Thyroid gland (tissue), 4 donors: Measurements from ENCODE around the gene PKIB. TPM values are rescaled to one million over a fixed set of nuclear protein-coding genes. Genes with fewer than 3 reads are reported as not detected.

Source experiments
- DNase-seq, 2 donors: peaks; one replicate each; pipeline ENCODE4 v3.0.0-alpha.2; 2019
- H3K27ac ChIP-seq, 3 donors: fragments of 200-600 bp; sonication (generic); 1 replicate in 2 of 3; 2 replicates in 1 of 3; pipeline ENCODE4 v1.5.1; 2016 to 2019; ENCODE audit warnings: mild to moderate bottlenecking in 1 of 3, moderate library complexity in 1 of 3
- H3K27me3 ChIP-seq: fragments of 200-600 bp; sonication (generic); one replicate; pipeline ENCODE4 v1.5.1; 2019
- H3K36me3 ChIP-seq, 2 donors: fragments of 200-600 bp; sonication (generic); one replicate each; pipeline ENCODE4 v1.5.1; 2016 to 2019
- H3K4me1 ChIP-seq, 2 donors: fragments of 200-600 bp; sonication (generic); one replicate each; pipeline ENCODE4 v1.5.1; 2017 to 2019
- H3K4me3 ChIP-seq, 3 donors: fragments of 200-600 bp; sonication (generic); replicated peaks in 1 of 3; 1 replicate in 2 of 3; 2 replicates in 1 of 3; pipeline ENCODE4 v1.5.1; 2016; ENCODE audit warnings: mild to moderate bottlenecking in 1 of 3
- H3K9me3 ChIP-seq: fragments of 200-600 bp; sonication (generic); one replicate; pipeline ENCODE4 v1.5.1; 2017
- POLR2A ChIP-seq, 2 donors: fragments of 450-650 bp; IDR thresholded peaks; one replicate each; pipeline ENCODE4 v1.6.1; 2017; ENCODE audit warnings: antibody characterized with exemption in 2 of 2, mild to moderate bottlenecking in 2 of 2, moderate library complexity in 1 of 2
- WGBS, 2 donors: methylation state at CpG; one replicate each; pipeline ENCODE4 v1.1.5; 2017; 5-methylcytosine and 5-hydroxymethylcytosine counted together
- intact Hi-C: fragments of 100-400 bp; cut with DNase I; formaldehyde crosslinking; loops from one replicate; pipeline ENCODE4 v1.15.1; 2023
- total RNA-seq, 4 donors: library from RNA; depleted of rRNA; stranded (reverse); fragments of >200 nt; gene quantifications; one replicate each; pipeline ENCODE4 v1.2.3, GENCODE V29; 2016
- TF ChIP-seq, protein P1 (sequence below), 6 experiments: fragments of 200-600 bp in 3 of 6; fragments of 450-650 bp in 3 of 6; sonication (generic) in 3 of 6; IDR thresholded peaks; one replicate each; pipeline ENCODE4 v1.5.1; 2016 to 2019; ENCODE audit warnings: antibody characterized with exemption in 6 of 6, mild to moderate bottlenecking in 2 of 6, inconsistent platforms in 1 of 6, moderate library complexity in 1 of 6

Gene PKIB
- total RNA-seq, 4 donors from 2014 or later = 0.83 to 3.0 (median 1.5) TPM

DNA sequence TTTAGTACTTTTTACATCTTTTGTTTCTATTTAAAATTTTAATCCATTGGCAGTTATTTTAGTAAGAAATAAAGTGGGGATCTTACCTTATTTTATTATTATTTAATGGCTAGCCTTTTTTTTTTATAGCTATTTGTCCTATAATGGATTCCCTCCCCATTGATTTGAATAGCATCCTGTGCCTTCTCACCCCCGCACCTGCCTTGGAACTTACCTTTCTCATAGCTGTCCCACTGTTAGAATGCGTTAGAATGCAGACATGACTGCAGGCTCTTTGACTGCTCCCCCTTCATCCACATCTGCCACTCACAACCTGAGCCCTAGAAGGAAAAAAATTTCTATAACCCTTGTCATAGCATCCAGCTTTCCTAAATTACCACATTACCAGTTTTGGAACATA lies 9.1 kb downstream of the PKIB start:
- H3K27me3 ChIP-seq = no peaks in the 10 kb centered on the region
- 79 to 84% methylated on average over 2 of the region's 2 CpGs for WGBS, 2 donors
- DNase-seq = no peak
- intact Hi-C loops = no loop called here
- H3K36me3 ChIP-seq = no peaks in the 10 kb centered on the region
- no peaks in the 10 kb centered on the region for H3K4me1 ChIP-seq
- H3K9me3 ChIP-seq = no peaks in the 10 kb centered on the region
- no peak overlapping the region for H3K4me3 ChIP-seq
- no peak overlapping the region for H3K27ac ChIP-seq
- no peak for TF ChIP-seq POLR2A (IDR thresholded peaks at IDR 0.05)
- TF ChIP-seq, protein P1, sequence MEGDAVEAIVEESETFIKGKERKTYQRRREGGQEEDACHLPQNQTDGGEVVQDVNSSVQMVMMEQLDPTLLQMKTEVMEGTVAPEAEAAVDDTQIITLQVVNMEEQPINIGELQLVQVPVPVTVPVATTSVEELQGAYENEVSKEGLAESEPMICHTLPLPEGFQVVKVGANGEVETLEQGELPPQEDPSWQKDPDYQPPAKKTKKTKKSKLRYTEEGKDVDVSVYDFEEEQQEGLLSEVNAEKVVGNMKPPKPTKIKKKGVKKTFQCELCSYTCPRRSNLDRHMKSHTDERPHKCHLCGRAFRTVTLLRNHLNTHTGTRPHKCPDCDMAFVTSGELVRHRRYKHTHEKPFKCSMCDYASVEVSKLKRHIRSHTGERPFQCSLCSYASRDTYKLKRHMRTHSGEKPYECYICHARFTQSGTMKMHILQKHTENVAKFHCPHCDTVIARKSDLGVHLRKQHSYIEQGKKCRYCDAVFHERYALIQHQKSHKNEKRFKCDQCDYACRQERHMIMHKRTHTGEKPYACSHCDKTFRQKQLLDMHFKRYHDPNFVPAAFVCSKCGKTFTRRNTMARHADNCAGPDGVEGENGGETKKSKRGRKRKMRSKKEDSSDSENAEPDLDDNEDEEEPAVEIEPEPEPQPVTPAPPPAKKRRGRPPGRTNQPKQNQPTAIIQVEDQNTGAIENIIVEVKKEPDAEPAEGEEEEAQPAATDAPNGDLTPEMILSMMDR (IDR thresholded peaks at IDR 0.05) = no peak

DNA sequence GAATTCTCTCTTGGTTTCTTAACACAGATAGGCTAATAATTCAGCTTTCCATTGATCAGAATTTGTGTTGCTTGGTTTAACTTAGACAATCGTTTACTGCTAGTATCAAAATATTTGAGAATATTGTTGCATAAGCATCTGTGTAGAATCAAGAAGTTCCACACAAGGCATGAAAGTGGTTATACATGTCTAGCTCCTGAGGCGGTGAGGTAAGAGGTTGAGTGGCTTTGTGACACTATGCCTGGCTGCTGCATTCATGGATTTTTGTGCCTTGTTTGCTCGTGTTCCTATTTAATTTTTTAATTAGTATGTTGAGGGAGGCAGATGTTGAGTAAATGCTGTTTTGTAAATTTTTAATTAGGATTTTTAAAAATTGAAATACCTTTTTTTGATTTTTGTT lies 10.2 kb downstream of the PKIB start:
- Histone ChIP-seq H3K4me3 (no peak overlapping the region), H3K36me3 (no peaks in the 10 kb centered on the region), H3K27me3 (no peaks in the 10 kb centered on the region), H3K27ac (no peak overlapping the region), H3K9me3 (no peaks in the 10 kb centered on the region), H3K4me1 (no peaks in the 10 kb centered on the region)
- intact Hi-C loops = no loop called here
- WGBS, 2 donors = 86 to 87% methylated on average over 3 of the region's 3 CpGs
- TF ChIP-seq, protein P1 (IDR thresholded peaks at IDR 0.05) = no peak
- no peak for TF ChIP-seq POLR2A (IDR thresholded peaks at IDR 0.05)
- DNase-seq = no peak

DNA sequence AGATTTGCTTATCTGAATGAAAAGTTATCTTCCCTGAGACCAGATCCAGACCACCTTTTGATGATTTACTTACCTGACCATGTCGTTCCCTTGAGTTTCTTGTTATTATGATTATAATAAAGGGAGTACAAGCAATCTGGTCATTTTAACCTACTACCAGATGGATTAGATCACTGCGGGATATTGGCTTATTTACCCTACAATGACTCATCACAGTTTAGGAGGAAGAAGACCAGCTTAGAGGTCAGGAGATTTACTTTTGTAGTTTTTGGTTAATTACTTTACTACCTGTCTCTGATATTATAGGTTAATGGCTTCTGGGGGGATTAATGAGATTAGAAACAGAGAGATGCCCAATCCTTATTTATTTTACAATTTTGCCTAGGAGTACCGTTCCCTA lies 10.7 kb downstream of the PKIB start:
- no peaks in the 10 kb centered on the region for H3K9me3 ChIP-seq
- H3K27ac ChIP-seq = no peak overlapping the region
- intact Hi-C loops = no loop called here
- WGBS, 2 donors = 79 to 84% methylated on average over 3 of the region's 3 CpGs
- no peak for TF ChIP-seq POLR2A (IDR thresholded peaks at IDR 0.05)
- TF ChIP-seq, protein P1 (IDR thresholded peaks at IDR 0.05) = no peak
- H3K36me3 ChIP-seq = no peaks in the 10 kb centered on the region
- H3K4me3 ChIP-seq = no peak overlapping the region
- H3K27me3 ChIP-seq = no peaks in the 10 kb centered on the region
- no peak for DNase-seq
- no peaks in the 10 kb centered on the region for H3K4me1 ChIP-seq

DNA sequence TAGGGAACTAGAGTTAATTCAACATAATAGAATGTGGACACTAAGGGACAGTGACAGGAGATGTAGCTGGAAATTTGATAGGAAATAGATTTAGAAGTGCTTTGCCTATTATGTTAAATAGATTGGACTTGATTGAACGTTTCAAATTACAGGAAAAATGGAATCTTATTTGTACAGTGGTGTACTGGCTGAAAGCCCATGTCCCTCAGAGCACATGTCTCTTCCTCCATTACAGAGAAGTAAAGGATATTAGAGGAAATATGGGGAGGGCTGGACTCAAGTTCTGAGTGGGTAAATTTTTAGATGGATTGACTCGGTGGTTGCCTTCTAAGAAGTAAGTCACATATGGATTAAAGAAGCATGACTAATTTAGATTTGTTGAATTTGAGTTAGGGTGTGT lies 11.4 kb downstream of the PKIB start:
- H3K4me1 ChIP-seq = no peaks in the 10 kb centered on the region
- no peaks in the 10 kb centered on the region for H3K9me3 ChIP-seq
- intact Hi-C loops = no loop called here
- TF ChIP-seq, protein P1 (IDR thresholded peaks at IDR 0.05) = no peak
- TF ChIP-seq POLR2A (IDR thresholded peaks at IDR 0.05) = no peak
- no peak for DNase-seq
- no peaks in the 10 kb centered on the region for H3K27me3 ChIP-seq
- H3K36me3 ChIP-seq = no peaks in the 10 kb centered on the region
- H3K4me3 ChIP-seq = no peak overlapping the region
- no peak overlapping the region for H3K27ac ChIP-seq
- 63 to 72% methylated on average over 2 of the region's 2 CpGs for whole genome bisulfite sequencing, 2 donors

DNA sequence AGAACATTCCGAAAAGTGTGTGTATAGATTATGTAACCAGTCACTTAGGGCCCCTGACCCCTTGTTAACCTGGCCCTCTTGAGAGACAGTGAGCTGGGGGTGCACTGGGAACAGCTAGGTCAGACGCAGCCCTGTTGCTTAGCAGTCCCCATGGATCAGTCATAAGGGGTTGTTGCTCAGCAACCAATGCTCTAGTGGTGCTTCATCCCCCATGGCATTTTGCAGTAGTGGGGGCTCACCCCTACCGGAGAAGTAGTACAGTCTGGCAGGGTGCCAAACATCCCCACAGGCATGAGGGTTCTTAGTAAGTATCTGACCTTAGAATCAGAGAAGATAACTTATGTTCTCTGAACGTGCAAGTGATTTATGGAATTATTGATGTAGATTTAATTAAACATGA lies 12.3 kb downstream of the PKIB start:
- no peak for DNase-seq
- Histone ChIP-seq H3K36me3 (no peaks in the 10 kb centered on the region), H3K27ac (no peak overlapping the region), H3K4me1 (no peaks in the 10 kb centered on the region), H3K27me3 (no peaks in the 10 kb centered on the region), H3K9me3 (no peaks in the 10 kb centered on the region), H3K4me3 (no peak overlapping the region)
- intact Hi-C loops = no loop called here
- 20 to 37% methylated on average over 4 of the region's 4 CpGs for WGBS, 2 donors
- TF ChIP-seq, protein P1 (IDR thresholded peaks at IDR 0.05) = no peak
- TF ChIP-seq POLR2A (IDR thresholded peaks at IDR 0.05) = no peak
